Measurements from ENCODE around the gene LCA5. TPM values are rescaled to one million over a fixed set of nuclear protein-coding genes. Genes with fewer than 3 reads are reported as not detected.

LCA5 gene
- total RNA-seq, 1 experiment from 2014 or later, result 2.0 TPM

GRCh38 chr6:79463621-79464050 lies 73.6 kb downstream of the LCA5 start:
- Histone ChIP-seq H4K20me1 (ENCODE audit: insufficient read depth) (no peaks in the 10 kb centered on the region), H3K27me3 (ENCODE audit: insufficient read depth, low read length) (no peaks in the 10 kb centered on the region), H3K4me1 (ENCODE audit: control insufficient read depth in 1 of 2, insufficient read depth in 2 of 2, low read length in 2 of 2) (peaks cover 19 to 28% of the 10 kb centered on the region in 2 experiments), H3K9me3 (ENCODE audit: control insufficient read depth in 1 of 2, insufficient read depth in 1 of 2, low read depth in 1 of 2, low read length in 2 of 2) (no peaks in the 10 kb centered on the region), H3K27ac (ENCODE audit: low read depth, low read length) (no peak overlapping the region), H3K36me3 (ENCODE audit: control insufficient read depth in 1 of 2, insufficient read depth in 2 of 2, low read length in 2 of 2) (no peaks in the 10 kb centered on the region), H3K4me3 (replicated peaks in 1 of 2; ENCODE audit: low read depth in 1 of 2, low read length in 2 of 2) (peak overlapping the region in 1 of 2 experiments; percentile 15; a peak in 1 of 4 replicates), H3K9ac (ENCODE audit: low read length) (no peak overlapping the region), H3K79me2 (ENCODE audit: insufficient read depth, low read length) (no peaks in the 10 kb centered on the region), H2AFZ (ENCODE audit: low read depth, low read length, poor library complexity, severe bottlenecking) (peak overlapping the region; percentile 97), H3K9me2 (ENCODE audit: insufficient read depth) (no peaks in the 10 kb centered on the region), H3K4me2 (ENCODE audit: low read length) (peak overlapping the region; percentile 66)
- peak; percentile 88 for ATAC-seq
- intact Hi-C loops (cut with micrococcal nuclease), result no loop called here
- ChIA-PET POLR2A (no interaction called here), RAD21 (ENCODE audit: low non-redundant PET in 1 of 2, low total read pairs in 2 of 2, uncharacterized antibody in 2 of 2, unreplicated experiment in 2 of 2) (interaction anchor here in 1 of 2 experiments (0.6 kb wide), 1 partner anchor 263 kb away, joined by 4 read pairs; no protein-coding TSS in a partner anchor), CTCF (no interaction called here)
- peak; percentile 33 for DNase-seq (ENCODE audit: low read depth, low spot score)
- BruUV-seq (replicated peaks), result no TSS peak
- no peak for TF ChIP-seq POLR2A (IDR thresholded peaks at IDR 0.05; ENCODE audit: borderline replicate concordance, extremely low read depth, insufficient read depth, insufficient read length)
- TF ChIP-seq YY1 (IDR thresholded peaks at IDR 0.05; ENCODE audit: extremely low read depth, insufficient replicate concordance, low read depth, low read length), result no peak
- TF ChIP-seq CBX3 (IDR thresholded peaks at IDR 0.05; ENCODE audit: low read depth), result 0 out of 2 replicates have a peak, but pooled peaks have one; percentile 10
- peak; percentile 83 for TF ChIP-seq TCF7L2 (IDR thresholded peaks at IDR 0.05; ENCODE audit: borderline replicate concordance, extremely low read depth, insufficient read depth, insufficient read length)
- TF ChIP-seq ATF3 (IDR thresholded peaks at IDR 0.05), result no peak
- TF ChIP-seq ZFX (IDR thresholded peaks at IDR 0.05), result no peak
- no peak for TF ChIP-seq SIN3A (IDR thresholded peaks at IDR 0.05; ENCODE audit: low read depth)
- TF ChIP-seq CEBPB (IDR thresholded peaks at IDR 0.05; ENCODE audit: low read depth), result no peak
- TF ChIP-seq CTCF (IDR thresholded peaks at IDR 0.05 in 2 of 3, conservative IDR thresholded peaks at IDR 0.05 in 1 of 3; ENCODE audit: borderline replicate concordance in 1 of 3, insufficient read depth in 1 of 3, low read depth in 2 of 3, low read length in 2 of 3), result no peak
- no peak for TF ChIP-seq ELF1 (IDR thresholded peaks at IDR 0.05; ENCODE audit: borderline replicate concordance, low read depth)
- TF ChIP-seq REST (IDR thresholded peaks at IDR 0.05; ENCODE audit: low read depth), result no peak
- peak; percentile 53; the same call in 1 of the 2 replicates for TF ChIP-seq JUND (IDR thresholded peaks at IDR 0.05)
- TF ChIP-seq SRF (IDR thresholded peaks at IDR 0.05; ENCODE audit: low read depth), result no peak
- TF ChIP-seq EZH2phosphoT487 (IDR thresholded peaks at IDR 0.05; ENCODE audit: borderline replicate concordance), result no peak
- no peak for TF ChIP-seq RAD21 (IDR thresholded peaks at IDR 0.05; ENCODE audit: low read depth)
- TF ChIP-seq SP1 (IDR thresholded peaks at IDR 0.05; ENCODE audit: low read depth), result no peak; the same call in 1 of the 2 replicates
- no peak for TF ChIP-seq MAX (IDR thresholded peaks at IDR 0.05)
- no peak for TF ChIP-seq ZBTB33 (IDR thresholded peaks at IDR 0.05; ENCODE audit: extremely low read depth, insufficient replicate concordance, low read length)
- peak; percentile 49 for TF ChIP-seq FOSL1 (IDR thresholded peaks at IDR 0.05; ENCODE audit: low read depth)
- TF ChIP-seq POLR2AphosphoS5 (IDR thresholded peaks at IDR 0.05; ENCODE audit: low read depth, low read length), result no peak
- TF ChIP-seq ZNF274 (IDR thresholded peaks at IDR 0.05; ENCODE audit: low read depth, low read length), result no peak
